Measurements from ENCODE around the gene CRYBG3. TPM values are rescaled to one million over a fixed set of nuclear protein-coding genes. Genes with fewer than 3 reads are reported as not detected.

Gene CRYBG3
- total RNA-seq, 1 donor from 2014 or later, result 13.5 TPM

- Mint-ChIP-seq H3K9me3 (no peaks in the 10 kb centered on the region), H3K27ac (no peak overlapping the region), H3K27me3 (no peaks in the 10 kb centered on the region), H3K36me3 (peaks cover 13% of the 10 kb centered on the region), H3K4me3 (no peak overlapping the region), H3K4me1 (ENCODE audit: unreplicated experiment) (no peaks in the 10 kb centered on the region)
- DNase-seq (ENCODE audit: extremely low spot score, unreplicated experiment), result no peak
- TF ChIP-seq CTCF (conservative IDR thresholded peaks at IDR 0.05), result no peak
These were observed 62.8 kb downstream of the CRYBG3 start for GRCh38 chr3:97884586-97885123.

- Mint-ChIP-seq H3K27ac (no peak overlapping the region), H3K4me3 (no peak overlapping the region), H3K4me1 (ENCODE audit: unreplicated experiment) (no peaks in the 10 kb centered on the region), H3K27me3 (no peaks in the 10 kb centered on the region), H3K36me3 (peaks cover 13% of the 10 kb centered on the region), H3K9me3 (no peaks in the 10 kb centered on the region)
- DNase-seq (ENCODE audit: extremely low spot score, unreplicated experiment), result no peak
- no peak for TF ChIP-seq CTCF (conservative IDR thresholded peaks at IDR 0.05)
These were observed 64.4 kb downstream of the CRYBG3 start for GRCh38 chr3:97885931-97886824.

GRCh38 chr3:97889814-97890213, 68.0 kb downstream of the CRYBG3 start:
- no peak for TF ChIP-seq CTCF (conservative IDR thresholded peaks at IDR 0.05)
- Mint-ChIP-seq H3K4me3 (no peak overlapping the region), H3K9me3 (no peaks in the 10 kb centered on the region), H3K27me3 (no peaks in the 10 kb centered on the region), H3K4me1 (ENCODE audit: unreplicated experiment) (no peaks in the 10 kb centered on the region), H3K36me3 (peaks cover 21% of the 10 kb centered on the region), H3K27ac (no peak overlapping the region)
- no peak for DNase-seq (ENCODE audit: extremely low spot score, unreplicated experiment)

GRCh38 chr3:97892852-97893251, 71.0 kb downstream of the CRYBG3 start:
- Mint-ChIP-seq H3K27ac (no peak overlapping the region), H3K27me3 (no peaks in the 10 kb centered on the region), H3K4me1 (ENCODE audit: unreplicated experiment) (no peaks in the 10 kb centered on the region), H3K4me3 (no peak overlapping the region), H3K36me3 (peaks cover 20% of the 10 kb centered on the region), H3K9me3 (no peaks in the 10 kb centered on the region)
- no peak for DNase-seq (ENCODE audit: extremely low spot score, unreplicated experiment)
- no peak for TF ChIP-seq CTCF (conservative IDR thresholded peaks at IDR 0.05)

GRCh38 chr3:97895216-97895615, 73.4 kb downstream of the CRYBG3 start:
- H3K4me1 Mint-ChIP-seq (ENCODE audit: unreplicated experiment), result no peaks in the 10 kb centered on the region
- H3K36me3 Mint-ChIP-seq, result peaks cover 25% of the 10 kb centered on the region
- TF ChIP-seq CTCF (conservative IDR thresholded peaks at IDR 0.05), result no peak
- H3K9me3 Mint-ChIP-seq, result no peaks in the 10 kb centered on the region
- no peak overlapping the region for H3K27ac Mint-ChIP-seq
- H3K4me3 Mint-ChIP-seq, result no peak overlapping the region
- no peaks in the 10 kb centered on the region for H3K27me3 Mint-ChIP-seq
- no peak for DNase-seq (ENCODE audit: extremely low spot score, unreplicated experiment)
